Measurements from ENCODE around the gene MKX. TPM values are rescaled to one million over a fixed set of nuclear protein-coding genes. Genes with fewer than 3 reads are reported as not detected.
A peak's percentile ranks its signal among the peaks of the same experiment; 100 is the strongest.

MKX gene
- total RNA-seq, 1 donor from 2014 or later = 0.14 TPM

GRCh38 chr10:27671821-27672220, 73.8 kb downstream of the MKX start:
- DNase-seq (ENCODE audit: missing footprints) = no peak
- intact Hi-C loops (cut with DNase I) = no loop called here
- ATAC-seq = no peak

- ATAC-seq (no peak), DNase-seq (ENCODE audit: missing footprints) (no peak)
- intact Hi-C loops (cut with DNase I) = no loop called here
Observed at GRCh38 chr10:27664461-27664860, 81.2 kb downstream of the MKX start.

GRCh38 chr10:27663621-27664020, 82.0 kb downstream of the MKX start:
- DNase-seq (ENCODE audit: missing footprints) = no peak
- intact Hi-C loops (cut with DNase I) = no loop called here
- no peak for ATAC-seq

- ATAC-seq (no peak), DNase-seq (ENCODE audit: missing footprints) (no peak)
- intact Hi-C loops (cut with DNase I) = no loop called here
Observed at GRCh38 chr10:27661514-27662286, 83.9 kb downstream of the MKX start.

GRCh38 chr10:27660711-27661110, 84.9 kb downstream of the MKX start:
- intact Hi-C loops (cut with DNase I) = no loop called here
- no peak for ATAC-seq
- no peak for DNase-seq (ENCODE audit: missing footprints)

- ATAC-seq = peak; percentile 44
- no peak for DNase-seq (ENCODE audit: missing footprints)
- intact Hi-C loops (cut with DNase I) = no loop called here
Observed at GRCh38 chr10:27660268-27660667, 85.4 kb downstream of the MKX start.

GRCh38 chr10:27659786-27660185, 85.8 kb downstream of the MKX start:
- intact Hi-C loops (cut with DNase I) = no loop called here
- ATAC-seq (no peak), DNase-seq (ENCODE audit: missing footprints) (no peak)

- DNase-seq (ENCODE audit: missing footprints) (no peak), ATAC-seq (no peak)
- intact Hi-C loops (cut with DNase I) = no loop called here
Observed at GRCh38 chr10:27658788-27659187, 86.8 kb downstream of the MKX start.

- ATAC-seq = no peak
Observed at GRCh38 chr10:27655296-27655695, 90.3 kb downstream of the MKX start.

GRCh38 chr10:27654284-27654683, 91.3 kb downstream of the MKX start:
- ATAC-seq (no peak), DNase-seq (ENCODE audit: missing footprints) (no peak)
- intact Hi-C loops (cut with DNase I) = no loop called here

More at GRCh38 chr10:27655296-27655695, 90.3 kb downstream of the MKX start:
- intact Hi-C loops (cut with DNase I) = no loop called here
- DNase-seq (ENCODE audit: missing footprints) = no peak

- intact Hi-C loops (cut with DNase I) = no loop called here
- no peak for ATAC-seq
- no peak for DNase-seq (ENCODE audit: missing footprints)
Observed at GRCh38 chr10:27646604-27647175, 98.9 kb downstream of the MKX start.

GRCh38 chr10:27646194-27646593, 99.4 kb downstream of the MKX start:
- no peak for ATAC-seq
- intact Hi-C loops (cut with DNase I) = no loop called here
- no peak for DNase-seq (ENCODE audit: missing footprints)

GRCh38 chr10:27644307-27644939, 101.2 kb downstream of the MKX start:
- intact Hi-C loops (cut with DNase I) = no loop called here
- DNase-seq (ENCODE audit: missing footprints) (no peak), ATAC-seq (no peak)

GRCh38 chr10:27643301-27643700, 102.3 kb downstream of the MKX start:
- DNase-seq (ENCODE audit: missing footprints) (no peak), ATAC-seq (no peak)
- intact Hi-C loops (cut with DNase I) = no loop called here

- no peak for DNase-seq (ENCODE audit: missing footprints)
- no peak for ATAC-seq
- intact Hi-C loops (cut with DNase I) = no loop called here
Observed at GRCh38 chr10:27642023-27642589, 103.5 kb downstream of the MKX start.

- ATAC-seq = no peak
- DNase-seq (ENCODE audit: missing footprints) = no peak
- intact Hi-C loops (cut with DNase I) = no loop called here
Observed at GRCh38 chr10:27638071-27638750, 107.4 kb downstream of the MKX start.

GRCh38 chr10:27637601-27638000, 108.0 kb downstream of the MKX start:
- intact Hi-C loops (cut with DNase I) = no loop called here
- DNase-seq (ENCODE audit: missing footprints) (no peak), ATAC-seq (no peak)

GRCh38 chr10:27636816-27637215, 108.8 kb downstream of the MKX start:
- no peak for DNase-seq (ENCODE audit: missing footprints)
- intact Hi-C loops (cut with DNase I) = no loop called here
- no peak for ATAC-seq

GRCh38 chr10:27635699-27636270, 109.8 kb downstream of the MKX start:
- ATAC-seq (no peak), DNase-seq (ENCODE audit: missing footprints) (no peak)
- intact Hi-C loops (cut with DNase I) = no loop called here
